ENCODE measurements around the gene STK38L.

DNA sequence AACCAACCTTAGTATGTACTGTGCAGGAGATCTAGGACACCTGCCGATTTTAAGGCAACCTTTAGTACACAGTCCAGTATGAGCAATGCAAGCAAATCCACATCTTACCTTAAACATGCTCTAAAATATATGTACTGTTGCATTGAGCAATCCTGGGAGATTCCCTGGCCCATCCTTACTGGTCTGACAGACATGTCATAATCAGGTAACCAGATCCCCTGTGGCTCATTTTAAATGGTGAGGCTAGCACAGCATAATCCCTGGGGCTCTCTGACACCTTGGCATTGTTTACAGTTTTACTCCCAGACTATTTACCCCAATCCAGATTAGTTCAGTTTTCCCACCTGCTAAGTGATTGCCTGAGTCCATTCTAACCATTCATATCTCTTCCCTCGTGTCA is 103.7 kb downstream of the STK38L start:
- TF ChIP-seq, protein P1, sequence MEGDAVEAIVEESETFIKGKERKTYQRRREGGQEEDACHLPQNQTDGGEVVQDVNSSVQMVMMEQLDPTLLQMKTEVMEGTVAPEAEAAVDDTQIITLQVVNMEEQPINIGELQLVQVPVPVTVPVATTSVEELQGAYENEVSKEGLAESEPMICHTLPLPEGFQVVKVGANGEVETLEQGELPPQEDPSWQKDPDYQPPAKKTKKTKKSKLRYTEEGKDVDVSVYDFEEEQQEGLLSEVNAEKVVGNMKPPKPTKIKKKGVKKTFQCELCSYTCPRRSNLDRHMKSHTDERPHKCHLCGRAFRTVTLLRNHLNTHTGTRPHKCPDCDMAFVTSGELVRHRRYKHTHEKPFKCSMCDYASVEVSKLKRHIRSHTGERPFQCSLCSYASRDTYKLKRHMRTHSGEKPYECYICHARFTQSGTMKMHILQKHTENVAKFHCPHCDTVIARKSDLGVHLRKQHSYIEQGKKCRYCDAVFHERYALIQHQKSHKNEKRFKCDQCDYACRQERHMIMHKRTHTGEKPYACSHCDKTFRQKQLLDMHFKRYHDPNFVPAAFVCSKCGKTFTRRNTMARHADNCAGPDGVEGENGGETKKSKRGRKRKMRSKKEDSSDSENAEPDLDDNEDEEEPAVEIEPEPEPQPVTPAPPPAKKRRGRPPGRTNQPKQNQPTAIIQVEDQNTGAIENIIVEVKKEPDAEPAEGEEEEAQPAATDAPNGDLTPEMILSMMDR (IDR thresholded peaks at IDR 0.05; ENCODE audit: insufficient read depth, low read length): no peak
- TF ChIP-seq GABPA (IDR thresholded peaks at IDR 0.05; ENCODE audit: low read depth) (no peak), POLR2AphosphoS5 (IDR thresholded peaks at IDR 0.05; ENCODE audit: low read depth) (no peak), SPI1 (IDR thresholded peaks at IDR 0.05; ENCODE audit: borderline replicate concordance, low read depth) (no peak)
- TF ChIP-seq, protein P2, sequence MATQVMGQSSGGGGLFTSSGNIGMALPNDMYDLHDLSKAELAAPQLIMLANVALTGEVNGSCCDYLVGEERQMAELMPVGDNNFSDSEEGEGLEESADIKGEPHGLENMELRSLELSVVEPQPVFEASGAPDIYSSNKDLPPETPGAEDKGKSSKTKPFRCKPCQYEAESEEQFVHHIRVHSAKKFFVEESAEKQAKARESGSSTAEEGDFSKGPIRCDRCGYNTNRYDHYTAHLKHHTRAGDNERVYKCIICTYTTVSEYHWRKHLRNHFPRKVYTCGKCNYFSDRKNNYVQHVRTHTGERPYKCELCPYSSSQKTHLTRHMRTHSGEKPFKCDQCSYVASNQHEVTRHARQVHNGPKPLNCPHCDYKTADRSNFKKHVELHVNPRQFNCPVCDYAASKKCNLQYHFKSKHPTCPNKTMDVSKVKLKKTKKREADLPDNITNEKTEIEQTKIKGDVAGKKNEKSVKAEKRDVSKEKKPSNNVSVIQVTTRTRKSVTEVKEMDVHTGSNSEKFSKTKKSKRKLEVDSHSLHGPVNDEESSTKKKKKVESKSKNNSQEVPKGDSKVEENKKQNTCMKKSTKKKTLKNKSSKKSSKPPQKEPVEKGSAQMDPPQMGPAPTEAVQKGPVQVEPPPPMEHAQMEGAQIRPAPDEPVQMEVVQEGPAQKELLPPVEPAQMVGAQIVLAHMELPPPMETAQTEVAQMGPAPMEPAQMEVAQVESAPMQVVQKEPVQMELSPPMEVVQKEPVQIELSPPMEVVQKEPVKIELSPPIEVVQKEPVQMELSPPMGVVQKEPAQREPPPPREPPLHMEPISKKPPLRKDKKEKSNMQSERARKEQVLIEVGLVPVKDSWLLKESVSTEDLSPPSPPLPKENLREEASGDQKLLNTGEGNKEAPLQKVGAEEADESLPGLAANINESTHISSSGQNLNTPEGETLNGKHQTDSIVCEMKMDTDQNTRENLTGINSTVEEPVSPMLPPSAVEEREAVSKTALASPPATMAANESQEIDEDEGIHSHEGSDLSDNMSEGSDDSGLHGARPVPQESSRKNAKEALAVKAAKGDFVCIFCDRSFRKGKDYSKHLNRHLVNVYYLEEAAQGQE (IDR thresholded peaks at IDR 0.05; ENCODE audit: insufficient replicate concordance, low read depth): no peak
